Memory B cell (primary cell): ENCODE data around the gene FN3K.

Experiments
- ATAC-seq: fragments of 150-1000 bp; cut with Tn5 transposase; 2 replicates; pipeline ENCODE4 v1.10.0; 2021; ENCODE audit warnings: low read depth, mild to moderate bottlenecking, moderate library complexity
- DNase-seq, 2 donors: peaks; one replicate each; pipeline ENCODE4 v3.0.0; 2022; ENCODE audit warnings: low spot score in 2 of 2
- H3K27ac Mint-ChIP-seq: one replicate; pipeline ENCODE4 v1.8.0; 2022; ENCODE audit warnings: mild to moderate bottlenecking, moderate library complexity, mixed read lengths
- H3K27me3 Mint-ChIP-seq: one replicate; pipeline ENCODE4 v1.8.0; 2022; ENCODE audit warnings: mixed read lengths
- H3K36me3 Mint-ChIP-seq: one replicate; pipeline ENCODE4 v1.8.0; 2022; ENCODE audit warnings: mild to moderate bottlenecking, mixed read lengths
- H3K4me1 Mint-ChIP-seq: one replicate; pipeline ENCODE4 v1.8.0; 2022; ENCODE audit warnings: mixed read lengths
- H3K4me3 Mint-ChIP-seq: one replicate; pipeline ENCODE4 v1.8.0; 2022; ENCODE audit warnings: mild to moderate bottlenecking, moderate library complexity, mixed read lengths
- H3K9me3 Mint-ChIP-seq: one replicate; pipeline ENCODE4 v1.8.0; 2022; ENCODE audit warnings: mixed read lengths

Gene FN3K

DNA sequence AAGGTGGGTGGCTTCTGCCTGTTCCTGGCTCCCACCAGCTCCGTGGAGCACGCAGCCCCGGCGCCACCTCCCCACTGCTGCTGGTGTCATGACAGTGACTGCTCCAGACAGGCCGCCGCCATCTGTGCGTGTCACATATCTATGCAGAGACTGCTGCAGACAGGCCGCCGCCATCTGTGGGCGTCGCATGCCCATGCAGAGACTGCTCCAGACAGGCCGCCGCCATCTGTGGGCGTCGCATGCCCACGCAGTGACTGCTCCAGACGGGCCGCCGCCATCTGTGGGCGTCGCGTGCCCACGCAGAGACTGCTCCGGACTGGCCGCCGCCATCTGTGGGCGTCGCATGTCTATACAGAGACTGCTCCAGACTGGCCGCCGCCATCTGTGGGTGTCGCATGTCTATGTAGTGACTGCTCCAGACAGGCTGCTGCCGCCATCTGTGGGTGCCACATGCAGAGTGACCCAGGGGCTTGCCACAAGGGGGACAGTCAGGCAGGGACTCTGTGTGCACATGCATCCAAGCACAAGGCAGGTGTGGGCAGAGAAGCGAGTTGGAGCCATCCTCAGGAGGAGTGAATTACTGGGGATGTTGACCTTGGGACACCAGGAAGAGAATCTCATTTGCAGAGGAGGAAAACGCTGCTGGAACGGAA, 22.2 kb upstream of the FN3K start:
- Mint-ChIP-seq H3K36me3 (peaks cover 3% of the 10 kb centered on the region), H3K9me3 (no peaks in the 10 kb centered on the region), H3K4me3 (no peak overlapping the region), H3K27ac (no peak overlapping the region), H3K27me3 (peaks cover 6% of the 10 kb centered on the region), H3K4me1 (peaks cover 10% of the 10 kb centered on the region)
- ATAC-seq (no peak), DNase-seq (no peak)

GRCh38 chr17:82716203-82717010, 19.0 kb upstream of the FN3K start, which contains the start of gene FN3KRP:
Gene FN3KRP (plus strand): TSS chr17:82716706. CDS start chr17:82716756, 50 bp downstream.
- H3K9me3 Mint-ChIP-seq = no peaks in the 10 kb centered on the region
- peaks cover 12% of the 10 kb centered on the region for H3K4me1 Mint-ChIP-seq
- ATAC-seq = peak; percentile 93
- peak within 1 kb of the TSS; percentile 84 for H3K27ac Mint-ChIP-seq
- peak within 1 kb of the TSS; percentile 91 for H3K4me3 Mint-ChIP-seq
- peaks cover 6% of the 10 kb centered on the region for H3K27me3 Mint-ChIP-seq
- peaks cover 9% of the 10 kb centered on the region for H3K36me3 Mint-ChIP-seq
- peak; percentile 70 to 80 for DNase-seq

- peaks cover 22% of the 10 kb centered on the region for H3K36me3 Mint-ChIP-seq
- peaks cover 12% of the 10 kb centered on the region for H3K4me1 Mint-ChIP-seq
- no peak overlapping the region for H3K27ac Mint-ChIP-seq
- no peaks in the 10 kb centered on the region for H3K9me3 Mint-ChIP-seq
- ATAC-seq (no peak), DNase-seq (no peak)
- H3K27me3 Mint-ChIP-seq = no peaks in the 10 kb centered on the region
- no peak overlapping the region for H3K4me3 Mint-ChIP-seq
Measured at GRCh38 chr17:82718986-82719685, 16.3 kb upstream of the FN3K start.

DNA sequence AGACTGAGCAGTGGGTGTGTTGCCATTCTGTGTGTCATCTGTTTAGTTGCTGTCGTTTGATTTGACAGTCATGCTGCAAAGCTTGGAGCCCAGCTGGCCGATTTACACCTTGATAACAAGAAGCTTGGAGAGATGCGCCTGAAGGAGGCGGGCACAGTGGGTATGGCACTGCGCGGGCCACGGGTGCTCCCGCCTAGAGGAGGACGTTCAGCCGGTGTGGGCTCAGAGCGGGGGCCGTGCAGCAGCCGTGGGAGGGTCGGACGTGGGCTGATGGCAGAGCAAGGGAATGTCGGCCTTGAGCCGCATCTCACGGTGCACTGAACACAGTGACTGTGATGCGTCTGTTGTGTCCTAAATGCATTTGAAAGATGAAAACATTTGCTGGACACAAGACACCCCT, 15.2 kb upstream of the FN3K start:
- Mint-ChIP-seq H3K27ac (no peak overlapping the region), H3K9me3 (no peaks in the 10 kb centered on the region), H3K27me3 (no peaks in the 10 kb centered on the region), H3K4me3 (no peak overlapping the region), H3K4me1 (peaks cover 12% of the 10 kb centered on the region), H3K36me3 (peaks cover 22% of the 10 kb centered on the region)
- DNase-seq (no peak), ATAC-seq (no peak)

DNA sequence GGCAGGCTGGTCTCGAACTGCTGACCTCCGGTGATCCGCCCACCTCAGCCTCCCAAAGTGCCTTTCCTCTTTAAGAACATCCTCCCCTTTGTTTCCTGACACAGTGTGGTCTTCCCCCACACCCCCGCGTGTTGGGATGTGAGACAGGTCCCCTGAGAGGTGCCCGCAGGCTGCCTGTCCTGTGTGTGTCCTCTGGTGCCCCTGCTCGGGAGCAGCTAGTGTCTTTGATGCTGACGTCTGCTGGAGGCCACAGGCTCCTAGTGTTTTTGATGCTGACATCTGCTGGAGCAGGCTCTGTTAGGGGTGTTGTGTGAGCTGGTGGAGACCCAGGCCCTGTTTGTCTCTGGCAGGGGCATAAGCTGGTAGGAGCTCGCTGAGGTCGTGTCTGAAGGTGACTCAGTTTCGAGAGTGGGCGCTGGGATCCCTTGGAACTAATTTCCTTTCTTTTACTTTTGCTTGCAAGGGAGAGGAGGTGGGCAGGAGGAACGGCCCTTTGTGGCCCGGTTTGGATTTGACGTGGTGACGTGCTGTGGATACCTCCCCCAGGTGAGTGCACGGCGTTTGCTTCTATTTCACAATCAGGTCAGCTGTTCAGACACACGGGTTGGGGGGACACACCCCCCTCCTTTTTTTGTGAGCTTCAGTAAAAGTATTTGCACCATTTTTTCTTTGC, 12.9 kb upstream of the FN3K start:
- Mint-ChIP-seq H3K27ac (no peak overlapping the region), H3K36me3 (peaks cover 29% of the 10 kb centered on the region), H3K4me1 (peaks cover 9% of the 10 kb centered on the region), H3K27me3 (no peaks in the 10 kb centered on the region), H3K9me3 (no peaks in the 10 kb centered on the region), H3K4me3 (no peak overlapping the region)
- DNase-seq = no peak
- no peak for ATAC-seq

DNA sequence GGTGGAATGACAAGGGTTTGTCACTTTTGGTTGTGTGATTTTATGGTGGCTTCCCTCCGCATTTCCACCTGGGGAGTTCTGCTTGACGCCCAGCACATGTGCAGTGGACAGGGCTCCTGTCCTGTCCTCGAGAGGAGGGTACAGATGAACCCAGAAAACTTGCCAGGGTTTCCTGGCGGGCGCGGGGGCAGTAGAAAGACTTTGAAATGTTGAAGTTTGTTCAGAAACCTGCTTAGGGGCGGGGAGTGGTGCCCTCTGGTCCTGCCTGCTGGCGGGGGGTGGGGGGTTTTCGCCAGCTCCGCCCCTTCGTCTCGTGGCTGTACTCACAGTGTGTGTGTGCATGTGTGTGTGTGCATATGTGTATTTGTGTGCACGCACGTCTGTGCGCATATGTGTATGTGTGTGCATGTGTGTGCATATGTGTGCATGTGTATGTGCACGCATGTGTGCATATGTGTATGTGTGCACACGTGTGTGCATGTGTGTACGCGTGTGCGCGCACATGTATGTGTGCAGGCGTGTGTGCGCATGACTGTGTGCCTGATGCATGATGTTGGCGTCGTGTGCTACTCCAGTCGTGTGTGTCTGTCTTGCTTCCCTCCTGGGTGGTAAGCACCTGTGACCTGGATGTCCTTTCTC, 12.1 kb upstream of the FN3K start:
- Mint-ChIP-seq H3K27ac (no peak overlapping the region), H3K27me3 (no peaks in the 10 kb centered on the region), H3K9me3 (no peaks in the 10 kb centered on the region), H3K4me1 (peaks cover 2% of the 10 kb centered on the region), H3K36me3 (peaks cover 28% of the 10 kb centered on the region), H3K4me3 (no peak overlapping the region)
- ATAC-seq = no peak
- no peak for DNase-seq

GRCh38 chr17:82726427-82726826, 9.0 kb upstream of the FN3K start:
- ATAC-seq (no peak), DNase-seq (no peak)
- no peaks in the 10 kb centered on the region for H3K9me3 Mint-ChIP-seq
- H3K4me3 Mint-ChIP-seq = no peak overlapping the region
- peaks cover 27% of the 10 kb centered on the region for H3K36me3 Mint-ChIP-seq
- H3K27ac Mint-ChIP-seq = no peak overlapping the region
- no peaks in the 10 kb centered on the region for H3K4me1 Mint-ChIP-seq
- no peaks in the 10 kb centered on the region for H3K27me3 Mint-ChIP-seq

DNA sequence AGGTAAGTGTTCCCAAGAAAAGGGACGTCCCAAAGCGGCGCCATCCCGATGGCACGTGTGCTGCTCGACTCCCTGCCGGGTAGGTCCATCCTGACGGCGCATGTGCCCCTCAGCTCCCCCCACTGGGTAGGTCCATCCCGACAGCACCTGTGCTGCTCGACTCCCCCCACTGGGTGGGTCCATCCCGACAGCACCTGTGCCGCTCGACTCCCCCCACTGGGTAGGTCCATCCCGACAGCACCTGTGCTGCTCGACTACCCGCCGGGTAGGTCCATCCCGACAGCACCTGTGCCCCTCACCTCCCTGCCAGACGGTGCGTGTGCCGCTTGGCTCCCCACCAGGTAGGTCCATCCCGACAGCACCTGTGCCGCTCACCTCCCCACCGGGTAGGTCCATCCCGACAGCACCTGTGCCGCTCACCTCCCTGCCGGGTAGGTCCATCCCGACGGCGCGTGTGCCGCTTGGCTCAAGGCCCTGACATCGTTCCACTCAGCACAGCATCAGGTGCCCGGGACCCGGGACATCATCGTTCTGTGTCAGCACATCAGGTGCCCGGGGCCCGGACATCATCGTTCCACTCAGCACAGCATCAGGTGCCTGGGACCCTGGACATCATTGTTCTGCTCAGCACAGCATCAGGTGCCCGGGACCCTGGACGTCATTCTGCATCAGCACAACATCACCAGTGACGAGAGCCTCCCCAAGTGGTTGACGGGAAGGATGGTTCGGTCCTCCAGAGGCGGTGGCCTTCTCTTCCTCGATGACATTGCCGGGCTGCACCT, 5.7 kb upstream of the FN3K start:
- peaks cover 5% of the 10 kb centered on the region for H3K9me3 Mint-ChIP-seq
- no peak for ATAC-seq
- H3K4me1 Mint-ChIP-seq = no peaks in the 10 kb centered on the region
- no peak overlapping the region for H3K4me3 Mint-ChIP-seq
- DNase-seq = no peak
- H3K27me3 Mint-ChIP-seq = no peaks in the 10 kb centered on the region
- no peak overlapping the region for H3K27ac Mint-ChIP-seq
- H3K36me3 Mint-ChIP-seq = peaks cover 31% of the 10 kb centered on the region

- peaks cover 26% of the 10 kb centered on the region for H3K36me3 Mint-ChIP-seq
- DNase-seq (no peak), ATAC-seq (no peak)
- no peak overlapping the region for H3K4me3 Mint-ChIP-seq
- no peaks in the 10 kb centered on the region for H3K4me1 Mint-ChIP-seq
- H3K9me3 Mint-ChIP-seq = peaks cover 5% of the 10 kb centered on the region
- no peaks in the 10 kb centered on the region for H3K27me3 Mint-ChIP-seq
- H3K27ac Mint-ChIP-seq = no peak overlapping the region
Measured at GRCh38 chr17:82732118-82732743, 3.2 kb upstream of the FN3K start.

- no peaks in the 10 kb centered on the region for H3K4me1 Mint-ChIP-seq
- no peak overlapping the region for H3K4me3 Mint-ChIP-seq
Measured at GRCh38 chr17:82736511-82737185, 1.2 kb downstream of the FN3K start.

DNA sequence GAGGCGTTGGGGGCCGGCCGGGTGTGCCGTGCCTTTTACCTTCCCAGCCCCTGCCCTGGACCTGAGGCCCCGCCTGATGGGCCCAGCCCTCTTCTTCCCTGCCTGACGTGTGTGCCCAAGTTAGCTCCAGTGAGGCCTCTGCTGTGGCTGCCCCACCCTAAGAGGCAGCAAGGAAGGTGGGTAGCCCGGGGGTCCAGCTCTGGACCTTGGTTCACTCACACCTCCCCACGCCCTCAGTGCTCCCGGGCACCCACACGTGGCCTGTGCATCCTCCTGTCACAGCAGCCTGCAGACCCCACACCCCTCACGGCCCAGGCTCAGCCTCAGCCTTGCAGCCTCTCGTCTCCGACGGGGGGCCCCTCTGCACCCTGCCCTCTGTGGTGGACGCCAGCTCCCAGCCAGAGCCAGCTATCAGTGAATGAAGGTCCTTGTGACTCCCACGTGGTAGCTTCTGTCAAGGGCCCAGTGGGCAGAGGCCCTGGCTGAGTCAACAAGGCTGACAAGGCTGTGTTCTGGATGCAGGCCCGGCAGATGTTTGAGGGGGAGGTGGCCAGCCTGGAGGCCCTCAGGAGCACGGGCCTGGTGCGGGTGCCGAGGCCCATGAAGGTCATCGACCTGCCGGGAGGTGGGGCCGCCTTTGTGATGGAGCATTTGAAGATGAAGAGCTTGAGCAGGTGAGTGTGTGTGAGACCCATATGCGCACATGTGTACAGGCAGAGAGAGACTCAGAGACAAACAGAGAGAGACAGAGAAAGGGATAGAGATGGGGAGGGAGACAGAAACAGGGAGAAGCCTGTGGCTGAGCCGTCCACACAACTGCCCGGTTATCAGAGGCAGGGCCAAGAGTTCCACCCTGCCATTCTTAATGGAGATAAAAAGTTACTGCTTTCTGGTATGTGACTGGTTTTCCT, 2.8 kb downstream of the FN3K start:
- Mint-ChIP-seq H3K4me3 (no peak overlapping the region), H3K36me3 (peaks cover 21% of the 10 kb centered on the region), H3K27ac (no peak overlapping the region), H3K9me3 (peaks cover 5% of the 10 kb centered on the region), H3K4me1 (no peaks in the 10 kb centered on the region), H3K27me3 (no peaks in the 10 kb centered on the region)
- DNase-seq (no peak), ATAC-seq (no peak)

More at GRCh38 chr17:82736511-82737185, 1.2 kb downstream of the FN3K start:
- H3K9me3 Mint-ChIP-seq = peaks cover 8% of the 10 kb centered on the region
- H3K36me3 Mint-ChIP-seq = peaks cover 28% of the 10 kb centered on the region
- no peaks in the 10 kb centered on the region for H3K27me3 Mint-ChIP-seq
- H3K27ac Mint-ChIP-seq = no peak overlapping the region
- DNase-seq = no peak
- no peak for ATAC-seq
